MV-4-11 (cell line): ENCODE results near the gene SERPINB13.
A peak's percentile ranks its signal among the peaks of the same experiment; 100 is the strongest.

Experiments used
- DNase-seq: peaks from one replicate; lab custom pipeline; 2025; lab: John Stamatoyannopoulos, UW

Gene SERPINB13, protein sequence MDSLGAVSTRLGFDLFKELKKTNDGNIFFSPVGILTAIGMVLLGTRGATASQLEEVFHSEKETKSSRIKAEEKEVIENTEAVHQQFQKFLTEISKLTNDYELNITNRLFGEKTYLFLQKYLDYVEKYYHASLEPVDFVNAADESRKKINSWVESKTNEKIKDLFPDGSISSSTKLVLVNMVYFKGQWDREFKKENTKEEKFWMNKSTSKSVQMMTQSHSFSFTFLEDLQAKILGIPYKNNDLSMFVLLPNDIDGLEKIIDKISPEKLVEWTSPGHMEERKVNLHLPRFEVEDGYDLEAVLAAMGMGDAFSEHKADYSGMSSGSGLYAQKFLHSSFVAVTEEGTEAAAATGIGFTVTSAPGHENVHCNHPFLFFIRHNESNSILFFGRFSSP

DNA sequence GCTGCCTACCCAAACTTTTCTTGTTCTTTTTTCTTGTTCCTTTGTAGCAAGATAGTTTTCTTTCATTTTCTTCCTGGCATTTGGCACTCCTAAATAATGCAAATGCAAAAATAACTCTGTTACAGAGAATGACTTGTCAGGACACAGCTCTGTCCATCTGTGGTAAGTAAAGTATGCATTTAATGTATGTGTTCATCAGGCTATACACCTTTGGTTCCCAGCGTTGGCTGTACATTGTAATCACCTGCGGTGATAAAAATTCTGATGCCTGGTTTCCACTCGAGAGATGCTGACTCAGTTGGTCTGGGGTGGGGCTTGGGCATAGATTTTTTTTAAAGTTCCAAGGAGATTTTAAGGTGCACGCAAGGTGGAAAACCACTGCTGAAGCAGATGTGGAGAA, at the start of gene SERPINB13:
Gene SERPINB13 (plus strand): TSS at position 378 of the 400 bp plus-strand sequence. CDS start 1,325 bp downstream, outside the sequence.
- DNase-seq, result no peak

DNA sequence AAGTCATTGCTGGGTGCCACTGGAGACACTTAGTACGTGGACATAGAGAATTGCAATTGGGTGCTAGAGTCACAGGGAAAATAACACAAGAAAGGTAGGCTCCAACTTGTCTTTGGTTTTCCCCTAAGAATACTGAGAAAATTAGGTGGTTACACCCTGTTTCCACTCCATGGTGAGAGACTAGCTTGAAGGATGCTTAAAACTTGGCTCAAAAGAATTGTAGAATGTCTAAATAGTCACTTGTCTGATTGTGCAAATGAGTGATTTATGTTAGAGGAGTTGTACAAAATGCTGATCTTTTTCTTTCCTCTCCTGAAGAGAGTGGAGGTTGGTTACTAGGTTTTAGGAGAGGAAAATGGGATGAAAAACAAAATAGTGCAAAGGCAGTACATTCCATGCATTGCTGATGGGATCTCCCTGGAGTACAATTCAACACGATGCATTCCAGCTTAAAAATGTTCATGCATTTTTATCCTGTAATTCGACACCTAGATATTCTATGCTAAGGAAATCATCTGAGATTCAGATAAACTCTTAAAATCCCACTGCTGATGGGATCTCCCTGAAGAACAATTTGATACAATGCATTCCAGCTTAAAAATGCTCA, 47.1 kb upstream of the SERPINB13 start:
- no peak for DNase-seq

DNA sequence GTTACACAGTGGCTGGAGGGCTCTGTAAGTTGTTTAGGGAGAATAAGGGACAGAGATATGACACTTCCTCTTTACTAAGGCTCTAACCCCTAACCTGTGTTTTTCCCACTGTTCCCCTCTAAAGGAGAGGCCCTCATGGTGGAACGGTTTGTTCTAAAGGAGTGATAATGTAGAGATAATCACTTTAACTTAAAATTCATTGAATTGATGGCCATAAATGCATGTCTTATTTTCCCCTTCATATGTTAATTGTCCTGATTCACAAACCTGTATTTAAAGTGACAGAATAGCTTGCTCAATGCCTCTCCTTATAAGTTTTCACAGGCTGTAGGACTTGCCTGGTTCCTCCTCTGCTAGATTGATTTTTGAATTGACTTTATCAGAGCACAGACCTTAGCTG, 45.1 kb upstream of the SERPINB13 start, which contains the start of gene SERPINB12:
Gene SERPINB12 (plus strand): TSS at position 301 of the 400 bp plus-strand sequence. CDS start 13,791 bp downstream, outside the sequence.
- DNase-seq, result no peak

DNA sequence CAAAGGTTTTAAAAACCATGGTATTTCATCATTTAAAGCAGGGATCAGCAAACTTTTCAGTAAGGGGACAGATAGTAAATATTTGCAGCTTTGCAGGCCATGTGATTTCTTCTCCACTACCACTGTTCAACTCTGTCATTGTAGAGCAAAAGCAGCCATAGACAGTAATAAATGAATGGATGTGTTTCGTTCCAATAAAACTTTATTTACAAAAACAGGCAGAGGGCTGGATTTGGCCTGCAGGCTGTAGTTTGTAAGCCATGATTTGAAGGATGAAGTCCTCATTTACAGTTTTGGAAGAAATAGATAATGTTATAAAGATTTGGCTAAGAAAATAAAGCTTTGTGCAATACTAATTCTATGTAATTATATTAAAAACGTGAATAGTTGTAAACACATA, 43.1 kb upstream of the SERPINB13 start:
- DNase-seq, result no peak

DNA sequence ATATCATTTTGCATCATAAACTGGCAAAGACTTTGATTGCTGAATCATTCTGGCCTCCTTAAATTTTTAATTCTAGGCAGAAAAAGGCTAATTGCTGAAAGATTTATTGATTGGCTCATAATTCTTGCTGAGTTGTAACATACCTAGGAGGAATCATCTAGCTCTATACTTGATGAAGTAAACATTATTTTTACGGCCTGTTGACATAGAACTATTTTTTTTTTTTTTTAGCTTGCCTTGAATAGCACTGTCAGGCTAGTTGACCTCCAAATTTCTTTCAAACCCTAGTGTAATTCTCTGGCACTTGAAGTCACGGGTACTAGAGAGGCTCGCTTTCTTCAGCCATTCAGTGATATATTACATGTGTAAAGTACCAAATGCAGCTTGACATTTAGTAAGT, 42.1 kb upstream of the SERPINB13 start:
- DNase-seq, result no peak

DNA sequence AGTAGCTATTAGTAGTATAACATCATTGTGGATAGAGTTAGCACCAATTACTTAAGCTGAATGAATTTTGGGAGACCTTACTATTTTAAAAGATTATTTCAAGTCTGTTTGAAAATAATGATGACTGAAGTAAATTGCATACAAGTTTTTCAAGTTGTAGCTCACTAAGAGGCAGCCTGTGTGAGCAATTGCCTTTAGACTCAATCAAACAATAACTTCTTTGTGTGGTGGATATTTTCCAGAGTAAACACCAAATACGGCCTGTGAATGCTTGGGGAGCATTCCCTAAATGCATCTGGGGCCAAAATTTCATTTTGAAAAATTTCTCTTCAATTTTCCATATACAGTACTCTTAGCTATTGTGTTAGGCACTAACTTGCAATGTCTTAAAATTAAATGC, 37.1 kb upstream of the SERPINB13 start:
- no peak for DNase-seq

DNA sequence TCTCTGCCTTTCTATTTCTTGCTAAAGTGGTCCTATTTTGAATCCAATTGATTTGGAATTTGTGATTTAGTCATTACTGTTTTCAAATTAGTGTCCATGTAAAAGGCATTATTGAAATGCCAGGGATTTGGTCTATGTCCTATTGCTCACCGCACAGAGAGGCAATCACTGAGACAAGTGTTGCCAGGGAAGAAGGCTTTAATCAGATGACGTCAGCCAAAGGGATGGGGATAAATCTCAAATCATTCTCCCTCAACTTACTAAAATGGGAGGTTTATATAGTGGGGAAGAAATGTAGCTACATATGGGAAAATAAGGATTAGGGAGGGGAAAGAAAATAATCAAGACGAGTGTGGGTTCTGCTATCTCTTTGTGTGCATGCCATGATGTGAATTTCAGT, 35.4 kb upstream of the SERPINB13 start:
- no peak for DNase-seq

DNA sequence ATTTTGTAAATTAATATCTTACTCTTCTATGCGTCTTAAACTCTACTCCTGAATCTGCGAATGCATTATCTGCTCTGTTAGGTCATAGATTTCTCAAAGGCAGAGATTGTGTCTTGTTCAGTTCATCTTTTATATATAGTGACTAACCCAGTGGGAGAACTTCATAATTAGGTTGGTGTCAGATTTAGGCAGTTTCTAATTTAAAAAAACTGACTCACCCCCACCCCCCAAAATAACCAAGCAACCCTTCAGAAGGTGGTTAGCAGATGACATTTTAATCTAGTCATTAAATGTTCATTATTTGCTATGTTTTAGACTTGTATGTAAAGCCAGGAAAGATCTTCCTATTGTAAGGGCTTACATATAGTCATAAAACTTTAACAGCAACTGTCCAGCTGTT, 34.6 kb upstream of the SERPINB13 start:
- no peak for DNase-seq

DNA sequence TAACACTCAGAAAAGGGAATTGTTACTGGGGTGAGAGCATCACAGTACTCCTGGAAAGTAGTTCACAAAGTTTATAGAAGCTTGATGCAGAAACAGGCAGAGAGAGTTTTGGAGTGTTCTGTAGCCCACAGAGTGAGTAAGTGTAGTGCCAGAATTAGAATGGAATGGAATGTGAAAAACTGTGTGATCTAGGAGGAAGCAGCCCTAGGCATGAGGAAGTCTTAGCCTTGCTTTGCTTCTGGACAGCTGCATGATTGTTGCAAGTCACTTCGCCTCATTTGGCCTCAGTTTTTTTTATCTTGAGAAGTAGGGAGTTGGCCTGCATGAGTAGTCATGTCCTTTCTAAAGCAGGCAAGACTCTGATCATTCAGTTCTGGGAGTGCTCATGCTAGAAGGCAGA, 34.1 kb upstream of the SERPINB13 start:
- peak; percentile 95 for DNase-seq

DNA sequence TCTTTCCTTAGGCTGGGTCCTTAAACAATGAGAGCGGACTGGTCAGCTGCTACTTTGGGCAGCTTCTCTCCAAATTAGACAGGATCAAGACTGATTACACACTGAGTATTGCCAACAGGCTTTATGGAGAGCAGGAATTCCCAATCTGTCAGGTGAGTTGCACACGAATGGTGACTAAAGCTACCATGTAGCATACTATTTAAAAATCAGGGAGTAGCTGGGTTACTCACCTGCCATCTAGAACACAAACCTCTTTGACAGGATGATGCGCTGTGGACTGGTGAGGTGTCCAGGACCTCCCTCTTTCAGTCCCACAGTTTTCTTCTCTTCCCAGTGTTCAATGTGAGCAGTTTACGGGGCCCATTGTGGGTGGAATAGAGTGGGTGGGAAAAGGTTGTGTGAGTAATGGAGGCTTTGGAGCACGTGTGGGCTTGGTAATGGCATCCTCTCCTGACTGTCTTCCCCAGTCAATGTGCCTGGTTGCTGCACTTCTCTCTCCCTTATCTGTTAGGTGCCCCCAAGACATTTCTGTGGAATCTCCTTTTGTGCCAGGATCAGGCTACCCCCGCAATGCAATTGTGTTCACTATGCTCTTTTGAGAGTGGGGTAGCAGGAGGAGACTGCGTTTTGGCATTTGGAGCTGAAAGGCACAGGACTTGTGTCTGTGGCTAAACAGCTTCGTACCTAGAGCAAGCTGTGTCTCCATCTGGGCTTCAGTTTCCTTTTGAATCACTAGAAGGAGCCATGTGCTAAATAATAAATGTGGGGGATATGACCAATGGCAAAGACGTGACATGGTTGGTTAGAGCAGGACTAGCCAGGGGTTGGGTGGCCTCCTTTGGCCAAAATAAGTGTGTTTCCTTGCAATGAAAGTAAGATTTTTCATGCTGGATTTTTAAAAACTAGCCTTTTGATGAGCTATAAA, 27.3 kb upstream of the SERPINB13 start:
- peak; percentile 25 for DNase-seq

DNA sequence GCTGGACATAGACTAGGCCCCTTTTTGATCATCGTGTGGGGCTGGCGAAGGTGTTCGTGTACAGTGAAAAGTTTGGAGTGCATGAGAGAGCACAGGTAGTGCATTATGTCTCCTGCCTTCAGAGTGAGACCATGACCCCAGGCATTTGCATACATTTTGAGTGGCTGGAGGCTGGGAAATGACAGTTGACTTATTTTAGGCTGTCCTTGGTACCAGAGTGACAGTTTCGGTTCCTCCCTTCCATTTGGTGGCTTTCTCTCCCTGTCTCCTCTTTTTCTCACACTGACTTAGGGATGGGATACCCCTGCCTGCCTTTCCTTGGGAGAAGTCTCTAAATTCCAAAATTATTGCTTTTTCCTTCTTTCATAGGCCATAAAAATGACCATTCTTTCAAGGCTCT, 24.9 kb upstream of the SERPINB13 start:
- DNase-seq, result peak; percentile 78

DNA sequence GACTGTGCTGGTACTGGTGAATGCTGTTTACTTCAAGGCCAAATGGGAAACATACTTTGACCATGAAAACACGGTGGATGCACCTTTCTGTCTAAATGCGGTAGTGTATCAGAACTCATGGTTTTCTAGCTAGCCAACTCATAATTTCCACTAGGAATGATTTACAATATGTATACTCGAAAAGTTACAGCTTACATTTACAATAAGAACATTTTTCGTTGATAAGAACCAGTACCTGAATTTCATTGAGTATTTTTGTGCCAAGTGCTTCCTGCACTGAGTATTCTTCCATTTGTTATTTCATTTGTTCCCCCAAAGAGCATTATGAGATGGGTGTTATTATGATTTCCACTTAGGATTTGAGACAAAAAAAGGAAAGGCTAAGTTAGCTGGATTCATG, 23.1 kb upstream of the SERPINB13 start:
- no peak for DNase-seq

DNA sequence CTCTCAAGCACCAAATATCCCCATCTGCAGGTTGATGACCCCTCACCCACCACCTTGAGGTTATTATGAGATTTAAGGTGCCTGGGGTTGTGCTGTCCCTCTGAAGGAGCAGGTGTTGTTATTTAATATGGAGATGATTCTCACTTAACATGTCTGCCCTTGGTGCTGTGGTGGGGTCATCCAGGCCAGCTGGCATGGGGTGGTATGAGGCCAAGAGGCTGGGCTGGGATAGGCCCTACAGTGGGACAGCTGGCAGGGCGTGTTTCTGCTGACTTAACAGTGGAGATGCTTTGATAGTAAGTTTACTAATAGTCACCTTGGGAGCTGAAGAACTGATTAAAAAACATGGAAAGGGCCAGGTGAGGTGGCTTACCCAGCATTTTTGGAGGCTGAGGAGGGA, 22.6 kb upstream of the SERPINB13 start:
- no peak for DNase-seq

DNA sequence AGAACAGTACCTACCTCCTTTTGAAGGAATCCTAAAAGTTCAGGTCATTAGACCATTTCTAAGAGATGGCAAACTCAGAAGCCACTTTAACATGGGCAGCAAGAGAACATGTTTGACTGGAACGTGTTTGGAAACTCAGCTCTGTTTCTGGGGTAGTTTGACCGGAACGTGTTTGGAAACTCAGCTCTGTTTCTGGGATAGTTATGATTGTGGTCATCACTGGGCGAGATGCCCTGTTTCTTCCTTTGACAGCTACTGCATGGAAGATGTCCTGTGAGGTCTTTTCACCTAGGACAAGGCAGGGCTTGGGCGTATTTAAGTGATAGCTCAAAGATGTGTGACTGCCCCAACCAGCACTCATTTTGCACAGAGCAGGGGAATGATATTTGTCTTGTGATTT, 19.9 kb upstream of the SERPINB13 start:
- no peak for DNase-seq

DNA sequence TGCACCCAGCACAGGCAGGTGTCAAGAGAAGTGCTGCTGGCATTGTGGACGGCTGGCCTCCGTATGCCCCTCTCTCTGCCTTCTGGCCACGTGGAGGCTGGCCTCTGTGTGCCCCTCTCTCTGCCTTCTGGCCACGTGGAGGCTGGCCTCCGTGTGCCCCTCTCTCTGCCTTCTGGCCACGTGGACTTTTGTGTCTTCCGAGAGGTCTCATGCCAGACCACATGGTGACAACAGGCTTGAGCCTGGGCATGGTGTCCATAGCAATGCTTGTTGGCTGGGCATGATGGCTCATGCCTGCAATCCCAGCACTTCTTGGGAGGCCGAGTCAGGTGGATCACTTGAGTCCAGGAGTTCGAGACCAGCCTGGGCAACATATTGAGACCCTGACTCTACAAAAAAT, 19.3 kb upstream of the SERPINB13 start:
- DNase-seq, result no peak

DNA sequence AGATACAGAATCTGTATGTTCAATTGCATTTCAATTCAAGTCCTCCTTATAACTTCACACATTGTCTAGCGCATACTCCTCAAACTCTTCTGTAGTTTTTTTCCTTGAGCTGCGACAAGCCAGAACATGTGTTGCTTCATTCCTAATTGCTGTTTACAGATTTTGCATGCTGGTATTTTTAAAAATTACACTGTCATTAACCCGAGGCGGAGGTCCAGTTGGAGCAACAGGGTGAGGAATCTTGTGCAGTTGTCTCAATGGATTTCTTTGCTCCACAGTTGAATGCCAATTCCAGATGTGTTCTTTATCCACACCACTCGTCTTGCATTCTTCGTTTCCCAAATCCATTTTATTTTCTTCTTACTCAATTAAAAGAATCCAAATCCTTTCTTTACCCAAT, 16.4 kb upstream of the SERPINB13 start:
- DNase-seq, result no peak

DNA sequence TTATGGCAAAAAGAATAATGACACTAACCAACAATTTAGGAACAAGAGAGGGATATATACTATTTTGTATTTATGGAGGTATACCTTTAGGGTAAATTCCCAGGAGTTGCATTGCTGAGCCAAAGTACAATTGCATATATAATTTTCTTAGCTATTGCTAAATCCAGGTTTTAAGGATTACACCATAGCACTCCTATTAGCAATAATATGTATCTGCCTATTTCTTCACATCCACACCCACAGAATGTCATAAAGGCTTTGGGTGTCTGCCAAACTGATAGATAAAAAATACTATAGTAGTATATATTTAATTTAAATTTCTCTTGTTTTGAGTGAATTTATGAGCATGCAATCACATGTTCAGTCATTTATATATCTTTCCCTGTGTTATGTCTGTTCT, 11.5 kb upstream of the SERPINB13 start:
- no peak for DNase-seq

DNA sequence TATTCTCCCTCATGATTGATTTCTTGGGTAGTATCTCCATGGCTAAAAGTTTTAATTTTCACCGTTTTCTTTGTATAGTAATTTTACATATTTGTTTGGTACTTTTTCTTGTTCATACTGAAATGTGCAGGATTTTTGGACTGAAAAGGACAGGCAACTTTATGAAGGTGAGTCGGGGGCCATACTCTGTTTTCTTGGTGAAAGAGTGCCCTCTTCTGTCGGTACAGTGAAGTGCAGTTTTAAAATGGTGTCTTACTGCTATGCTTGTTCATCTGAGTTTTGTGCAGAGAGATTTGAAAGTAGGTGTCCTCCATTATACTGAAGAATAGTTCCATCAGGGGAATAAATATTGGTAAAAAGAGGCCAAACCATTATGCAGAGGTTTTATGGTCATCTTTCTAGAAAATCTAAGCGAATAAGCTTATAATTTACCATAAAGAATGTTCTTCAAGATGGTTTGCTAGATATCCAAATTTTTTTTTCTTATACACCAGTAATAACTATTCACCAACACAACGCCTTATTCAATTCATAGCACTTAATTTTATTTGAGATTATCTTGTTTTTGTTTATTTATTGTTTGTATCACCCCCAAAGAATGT, 8.7 kb upstream of the SERPINB13 start:
- DNase-seq, result peak; percentile 35

DNA sequence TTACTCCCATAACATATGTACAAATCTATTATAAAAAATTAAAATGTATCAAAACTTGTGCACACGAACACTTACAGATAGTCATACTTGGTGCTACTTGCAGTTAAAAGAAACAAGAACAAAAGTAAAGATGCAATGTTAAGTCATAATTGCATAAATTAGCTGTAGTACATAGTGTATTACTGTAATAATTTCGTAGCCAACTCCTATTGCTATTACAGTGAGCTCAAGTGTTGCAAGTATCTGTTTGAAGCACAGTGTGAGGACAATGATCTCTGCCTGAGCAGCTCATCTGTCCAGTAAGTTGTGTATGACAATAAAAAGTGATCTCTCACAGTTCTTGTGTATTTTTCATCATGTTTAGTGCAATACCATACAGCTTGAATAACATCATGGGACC, 7.5 kb upstream of the SERPINB13 start:
- peak; percentile 50 for DNase-seq

DNA sequence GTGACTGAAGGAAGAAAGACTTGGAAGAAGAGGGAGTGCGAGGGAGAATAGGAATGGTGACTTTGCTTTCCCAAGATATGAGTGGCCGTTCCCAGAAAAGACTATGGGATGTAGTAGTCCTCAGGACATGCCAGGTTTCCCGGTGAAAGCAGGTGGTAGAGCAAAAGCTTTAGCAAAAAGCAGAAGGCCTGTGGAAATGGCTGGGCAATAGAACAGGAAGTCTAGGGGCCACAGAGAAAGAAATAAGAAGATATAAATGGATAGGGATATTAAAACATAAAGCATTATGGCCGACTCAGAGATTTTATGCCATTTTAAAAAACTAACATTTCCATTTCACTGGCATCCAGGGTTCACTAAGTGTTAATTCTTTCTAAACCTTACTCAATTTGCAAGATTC, 1.2 kb upstream of the SERPINB13 start:
- no peak for DNase-seq

DNA sequence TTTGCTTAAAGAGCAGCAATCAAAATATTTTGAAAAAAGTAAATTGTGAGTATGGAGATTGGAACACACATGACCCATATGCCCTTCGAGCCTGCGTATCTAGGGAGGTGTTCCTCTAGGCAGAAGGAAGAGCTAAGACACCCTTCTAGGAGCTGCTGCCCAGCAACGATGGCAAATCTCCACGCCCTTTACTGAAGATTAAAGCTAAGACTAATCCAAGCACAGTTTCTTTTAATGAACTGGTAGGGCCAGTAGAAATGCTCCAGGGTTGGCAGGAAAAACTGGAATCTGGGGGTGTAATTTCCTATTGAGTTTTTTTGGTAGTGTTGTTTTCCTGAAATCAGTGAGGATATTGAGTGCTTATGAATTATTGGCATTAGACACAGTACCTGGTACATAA, 712 bp upstream of the SERPINB13 start:
- DNase-seq, result no peak

DNA sequence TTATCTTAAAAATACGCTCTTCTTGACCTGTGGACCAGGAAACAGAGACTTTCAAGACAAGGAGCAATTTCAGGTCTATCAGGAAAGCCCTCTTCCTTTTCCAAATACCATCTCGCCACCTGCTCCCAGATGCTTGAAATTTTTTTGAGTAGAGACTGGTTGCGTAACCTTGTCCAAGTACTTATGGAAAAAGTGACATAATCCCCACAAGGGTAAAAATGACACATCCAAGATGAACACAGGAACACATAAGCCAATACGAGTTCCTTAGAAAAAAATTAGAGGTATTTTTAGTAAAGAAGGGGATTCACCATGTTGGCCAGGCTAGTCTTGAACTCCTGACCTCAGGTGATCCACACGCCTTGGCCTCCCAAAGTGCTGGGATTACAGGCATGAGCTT, 1.8 kb downstream of the SERPINB13 start:
- DNase-seq, result peak; percentile 72
